GM19035 (cell line): ENCODE measurements around the gene PARD6B.
"Not testable (repeated sequence)": the region's sequence is repeated elsewhere in the genome, so short reads cannot be mapped to it uniquely, and the experiment has no call there.

ENCODE experiments used
- ATAC-seq: cut with Tn5 transposase; IDR thresholded peaks from one replicate; pipeline ENCODE4 v1.9.1; 2021; ENCODE audit not compliant: unreplicated experiment

PARD6B gene

DNA sequence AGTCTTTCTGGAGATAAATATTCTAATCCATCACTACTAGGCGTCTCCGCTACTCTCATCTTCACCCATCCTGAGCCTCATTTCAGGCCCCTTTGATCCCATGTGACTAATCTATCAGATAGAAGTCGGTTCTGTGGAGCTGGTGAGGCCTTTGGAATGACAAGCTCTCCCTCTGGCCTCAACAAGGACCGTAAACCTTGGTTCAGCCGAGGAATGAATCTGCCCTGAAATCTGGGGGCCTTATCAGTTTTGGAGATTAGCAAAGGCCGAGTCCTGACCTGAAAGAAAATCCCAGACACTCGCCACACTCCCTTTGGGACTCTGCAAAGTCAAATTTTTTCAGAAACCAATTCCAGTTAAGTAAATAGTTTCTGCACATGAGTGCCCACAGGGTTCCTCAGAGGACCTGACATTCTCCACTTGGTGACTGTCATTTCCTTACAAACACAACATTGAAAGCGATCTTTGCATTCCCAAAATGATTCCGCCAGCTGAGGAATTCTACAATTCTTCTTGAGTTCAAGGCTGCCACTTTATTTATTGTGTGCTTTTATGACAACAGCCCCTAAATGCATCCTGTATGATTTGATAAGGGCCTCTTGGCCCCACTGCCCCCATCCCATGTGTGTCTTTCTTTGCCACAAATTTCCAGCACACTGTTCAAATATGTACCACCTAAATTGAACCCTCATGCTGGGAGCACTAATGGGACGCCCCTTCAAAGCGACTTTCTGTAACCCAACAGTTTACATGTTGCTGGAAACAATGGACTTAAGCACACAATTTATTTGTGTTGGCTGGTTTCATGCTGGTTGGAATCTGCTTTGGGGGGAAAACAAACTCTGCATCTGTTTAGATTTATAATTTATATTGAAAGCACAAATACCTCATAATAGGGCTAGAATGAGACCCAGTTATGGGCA is 30.1 kb upstream of the PARD6B start:
- ATAC-seq = no peak

DNA sequence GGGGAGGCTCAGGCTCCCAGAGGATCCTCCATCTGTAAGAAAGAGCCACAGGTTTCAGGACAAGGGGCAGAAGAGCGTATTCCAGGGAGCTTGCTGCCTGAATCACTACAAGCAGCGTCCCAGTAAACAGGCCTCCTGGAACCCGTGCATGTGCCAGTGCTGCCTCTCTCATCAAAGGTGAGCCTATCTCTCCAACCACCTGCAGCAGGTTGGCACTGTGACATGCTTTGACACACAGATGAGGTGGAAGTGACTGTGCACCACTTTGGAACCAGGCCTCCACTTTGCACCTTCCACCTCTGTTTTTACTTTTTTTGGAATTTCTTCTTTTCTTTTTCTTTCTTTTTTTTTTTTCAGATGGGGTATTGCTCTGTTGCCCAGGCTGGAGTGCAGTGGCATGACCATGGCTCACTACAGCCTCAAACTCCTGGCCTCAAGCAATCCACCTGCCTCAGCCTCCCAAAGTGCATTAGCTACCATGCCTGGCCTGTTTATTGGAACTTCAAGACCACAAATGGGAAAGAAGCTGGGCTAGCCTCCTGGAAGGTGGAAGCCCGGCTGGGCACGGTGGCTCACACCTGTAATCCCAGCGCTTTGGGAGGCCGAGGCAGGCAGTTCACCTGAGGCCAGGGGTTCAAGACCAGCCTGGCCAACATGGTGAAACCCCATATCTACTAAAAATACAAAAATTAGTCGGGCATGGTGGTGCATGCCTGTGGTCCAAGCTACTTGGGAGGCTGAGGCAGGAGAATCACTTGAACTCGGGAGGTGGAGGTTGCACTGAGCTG is 27.5 kb upstream of the PARD6B start:
- ATAC-seq = not testable (repeated sequence)

GRCh38 chr20:50704514-50704913 is 26.9 kb upstream of the PARD6B start:
- no peak for ATAC-seq

DNA sequence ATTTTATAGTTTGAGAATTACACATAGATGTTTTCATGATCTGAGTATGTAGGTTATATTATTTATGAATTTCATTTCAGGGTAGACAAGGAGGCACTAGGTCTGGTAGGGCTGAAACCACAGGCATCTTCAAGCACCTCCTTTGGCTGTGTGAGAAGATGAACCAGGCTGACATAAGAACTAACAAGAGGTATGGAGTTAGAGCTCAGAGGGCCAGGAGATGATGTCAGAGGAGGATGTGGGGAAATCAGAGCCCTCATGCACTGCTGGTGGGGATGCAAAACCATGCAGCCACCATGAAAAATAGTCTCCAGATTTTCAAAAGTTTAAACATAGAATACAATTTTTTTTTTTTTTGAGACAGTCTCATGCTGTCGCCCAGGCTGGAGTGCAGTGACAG is 26.4 kb upstream of the PARD6B start:
- ATAC-seq = no peak

DNA sequence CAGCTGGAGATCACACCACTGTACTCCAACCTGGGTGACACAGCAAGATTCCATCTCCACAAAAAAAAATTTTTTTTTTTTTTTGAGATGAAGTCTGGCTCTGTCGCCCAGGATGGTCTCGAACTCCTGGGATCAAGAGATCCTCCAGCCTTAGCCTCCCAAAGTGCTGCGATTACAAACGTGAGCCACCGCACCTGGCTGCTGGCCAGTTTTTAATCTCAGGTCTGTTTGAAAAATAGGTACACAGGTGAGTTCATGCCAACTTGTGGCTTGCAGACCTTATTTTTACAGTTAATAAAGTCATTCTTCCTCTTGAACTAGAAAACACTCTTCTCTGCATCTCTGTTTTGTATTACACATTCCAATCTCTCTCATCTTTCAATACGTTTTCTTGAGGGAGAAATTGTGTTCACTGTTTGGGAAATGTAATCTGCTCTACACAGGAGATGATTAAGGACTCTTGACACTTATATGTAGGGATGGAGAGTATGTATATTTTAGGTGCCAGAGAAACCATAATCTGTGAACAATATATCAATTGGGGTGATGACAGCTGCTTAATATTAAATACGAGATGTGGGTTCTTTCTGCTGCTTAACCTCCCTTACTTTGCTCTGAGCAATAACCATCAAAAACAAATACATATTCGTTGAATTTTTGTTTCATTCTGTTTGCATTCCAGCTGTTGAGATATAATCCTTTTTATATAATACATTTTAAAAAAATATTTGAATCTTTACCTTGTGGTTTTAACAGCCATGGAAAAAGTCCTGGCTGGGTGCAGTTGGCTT is 22.3 kb upstream of the PARD6B start:
- no peak for ATAC-seq

DNA sequence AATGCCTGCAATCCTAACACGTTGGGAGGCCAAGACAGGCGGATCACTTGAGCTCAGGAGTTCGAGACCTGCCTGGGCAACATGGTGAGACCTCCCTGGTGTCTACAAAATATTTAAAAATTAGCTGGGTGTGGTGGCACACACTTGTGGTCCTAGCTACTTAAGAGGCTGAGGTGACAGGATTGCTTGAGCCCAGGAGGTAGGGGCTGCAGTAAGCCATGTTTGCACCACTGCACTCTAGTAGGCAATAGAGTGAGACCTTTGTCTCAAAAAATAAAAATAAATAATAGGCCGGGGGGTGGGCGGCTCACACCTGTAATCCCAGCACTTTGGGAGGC is 21.8 kb upstream of the PARD6B start:
- no peak for ATAC-seq

DNA sequence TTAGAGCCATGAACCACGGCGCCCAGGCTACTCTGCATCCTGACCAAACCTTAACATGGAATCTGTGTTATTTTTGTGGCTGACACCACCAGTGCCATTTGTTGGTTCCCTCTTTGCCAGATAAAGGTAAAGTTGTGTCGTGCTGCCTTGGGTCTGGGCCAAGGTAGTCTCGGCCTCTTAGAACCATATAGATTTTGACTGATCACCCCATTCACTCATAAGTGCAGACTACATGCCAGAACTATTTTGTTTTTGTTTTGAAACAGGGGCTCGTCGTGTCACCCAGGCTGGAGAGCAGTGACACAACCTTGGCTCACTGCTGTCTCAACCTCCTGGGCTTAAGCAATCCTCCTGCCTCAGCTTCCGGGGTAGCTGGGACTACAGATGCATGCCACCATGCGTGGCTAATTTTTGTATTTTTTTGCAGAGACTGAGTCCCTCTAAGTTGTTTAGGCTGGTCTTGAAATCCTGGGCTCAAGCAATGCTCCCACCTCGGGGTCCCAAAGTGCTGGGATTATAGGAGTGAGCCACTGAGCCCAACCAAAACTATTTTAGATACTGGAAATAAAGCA is 20.8 kb upstream of the PARD6B start:
- no peak for ATAC-seq

DNA sequence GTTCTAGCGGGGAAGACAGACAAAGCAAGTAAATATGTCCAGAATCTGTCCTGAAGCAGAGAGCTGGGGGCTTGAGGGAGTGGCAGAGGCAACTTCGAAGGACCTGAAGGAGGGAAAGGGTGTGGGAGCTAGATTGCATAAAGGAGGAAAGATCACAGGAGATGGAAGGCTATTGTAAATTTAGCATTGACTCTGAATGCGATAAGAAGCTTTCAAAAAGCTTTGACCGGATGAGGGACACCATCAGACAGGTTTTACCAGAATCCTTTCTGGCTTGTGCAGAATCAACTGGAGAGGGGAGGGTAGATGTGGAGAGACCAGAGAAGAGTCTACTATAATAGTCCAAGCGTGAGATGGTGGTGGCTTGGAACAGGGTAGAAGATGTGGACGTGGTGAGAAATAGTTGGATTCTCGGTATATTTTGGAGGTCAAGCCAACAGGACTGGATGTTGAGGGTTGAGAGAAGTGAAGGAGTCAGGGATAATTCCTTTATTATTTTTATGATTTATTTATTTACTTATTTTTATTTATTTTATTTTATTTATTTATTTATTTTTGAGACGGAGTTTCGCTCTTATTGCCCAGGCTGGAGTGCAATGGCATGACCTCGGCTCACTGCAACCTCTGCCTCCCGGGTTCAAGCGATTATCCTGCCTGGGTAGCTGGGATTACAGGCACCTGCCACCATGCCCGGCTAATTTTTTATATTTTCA is 20.1 kb upstream of the PARD6B start:
- ATAC-seq = no peak

DNA sequence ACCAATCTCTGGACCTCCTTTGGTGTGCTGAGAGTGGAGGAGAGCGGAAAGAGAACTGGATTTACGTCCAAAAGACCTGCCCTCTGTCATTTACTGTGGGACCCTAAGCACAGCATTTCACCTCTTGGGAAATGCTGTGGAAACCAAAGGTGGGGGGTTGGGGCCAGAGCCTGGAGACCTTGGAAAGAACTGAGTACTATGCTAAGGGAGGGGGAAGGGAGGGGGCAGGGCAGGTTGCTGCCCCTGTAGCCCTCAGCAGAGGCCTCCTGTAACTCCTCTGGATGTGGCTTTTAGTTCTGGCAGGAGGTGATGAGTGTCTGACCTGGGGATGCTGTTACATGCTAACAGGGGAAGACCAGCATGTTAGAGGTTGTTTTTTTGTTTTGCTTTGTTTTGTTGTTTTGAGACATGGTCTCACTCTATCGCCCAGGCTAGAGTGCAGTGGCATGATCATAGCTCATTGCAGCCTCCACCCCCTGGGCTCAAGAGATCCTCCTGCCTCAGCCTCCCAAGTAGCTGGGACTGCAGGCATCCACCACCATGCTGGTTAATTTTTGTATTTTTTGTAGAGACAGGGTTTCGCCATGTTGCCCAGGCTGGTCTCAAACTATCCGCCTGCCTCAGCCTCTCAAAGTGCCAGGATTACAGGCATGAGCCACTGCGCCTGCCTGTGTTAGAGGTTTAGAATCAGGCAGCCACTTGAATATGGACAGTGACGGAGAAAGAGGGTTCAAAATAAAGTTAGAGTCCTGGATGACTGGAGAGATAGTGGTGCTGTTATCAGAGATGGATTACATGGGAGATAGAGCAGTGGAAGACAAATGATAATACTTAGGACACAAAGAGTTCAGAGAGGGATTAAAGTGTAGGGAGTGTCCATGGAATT is 18.4 kb upstream of the PARD6B start:
- no peak for ATAC-seq

DNA sequence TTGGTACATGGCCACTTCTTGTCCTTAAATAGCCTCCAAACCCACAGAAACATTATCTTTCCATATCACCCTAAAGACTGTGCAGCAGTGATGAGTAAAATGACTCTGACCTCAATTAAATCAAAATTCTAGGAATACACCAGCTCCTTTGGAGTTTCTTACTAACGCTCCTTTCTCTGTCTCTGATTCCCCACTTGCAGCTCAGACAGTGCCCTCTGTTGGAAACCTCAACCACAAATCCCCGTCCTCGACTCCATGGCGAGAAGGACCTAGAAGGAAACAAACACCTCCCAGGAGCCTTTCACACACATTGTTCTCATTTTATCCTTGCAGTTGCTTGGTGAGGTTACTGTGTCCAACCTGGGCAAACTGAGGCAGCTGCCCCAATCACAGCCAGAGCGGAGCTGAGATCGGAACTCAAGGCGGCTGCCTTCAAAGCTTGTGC is 17.7 kb upstream of the PARD6B start:
- no peak for ATAC-seq

DNA sequence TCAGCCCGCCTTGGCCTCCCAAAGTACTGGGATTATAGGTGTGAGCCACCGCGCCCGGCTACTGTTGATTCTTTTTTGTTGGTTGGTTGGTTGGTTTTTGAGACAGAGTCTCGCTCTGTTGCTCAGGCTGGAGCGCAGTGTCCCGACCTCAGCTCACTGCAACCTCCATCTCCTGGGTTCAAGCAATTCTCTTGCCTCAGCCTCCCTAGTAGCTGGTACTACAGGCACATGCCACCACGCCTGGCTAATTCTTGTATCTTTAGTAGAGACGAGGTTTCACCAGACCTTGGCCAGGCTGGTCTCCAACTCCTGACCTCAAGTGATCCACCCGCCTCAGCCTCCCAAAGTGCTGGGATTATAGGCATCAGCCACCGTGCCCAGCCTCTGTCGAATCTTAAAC is 17.0 kb upstream of the PARD6B start:
- ATAC-seq = not testable (repeated sequence)

- no peak for ATAC-seq
Measured at GRCh38 chr20:50715694-50716093, 15.7 kb upstream of the PARD6B start.

DNA sequence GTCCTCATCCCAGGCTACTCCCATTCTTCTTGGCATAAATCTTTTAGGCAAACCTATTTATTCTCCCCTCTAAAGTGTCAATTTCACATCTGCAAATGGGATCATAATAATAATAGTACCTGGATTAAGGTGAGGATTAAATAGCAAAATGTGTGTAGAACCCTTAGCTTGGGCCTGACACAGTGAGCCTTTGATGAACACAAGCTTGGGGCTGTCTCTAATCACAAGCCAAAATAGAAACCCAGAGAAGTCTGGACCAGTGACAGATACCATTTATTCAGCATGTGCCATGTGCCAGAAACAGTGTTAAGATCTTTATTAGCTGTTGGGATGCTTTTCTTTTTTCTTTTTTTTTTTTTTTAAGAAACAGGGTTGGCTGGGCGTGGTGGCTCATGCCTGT is 14.9 kb upstream of the PARD6B start:
- no peak for ATAC-seq

DNA sequence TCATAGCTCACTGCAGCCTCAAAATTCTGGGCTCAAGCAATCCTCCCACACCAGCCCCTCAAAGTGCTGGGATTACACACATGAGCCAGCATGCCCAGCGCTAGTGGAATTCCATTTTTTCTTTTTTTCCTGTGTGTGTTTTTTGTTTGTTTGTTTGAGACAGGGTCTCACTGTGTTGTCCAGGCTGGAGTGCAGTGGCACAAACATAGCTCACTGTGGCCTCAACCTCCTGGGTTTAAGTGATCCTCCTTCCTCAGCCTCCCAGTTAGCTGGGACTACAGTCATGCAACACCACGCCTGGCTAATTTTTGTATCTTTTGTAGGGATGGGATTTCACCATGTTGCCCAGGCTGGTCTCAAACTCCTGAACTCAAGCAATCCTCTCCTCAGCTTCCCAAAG is 14.1 kb upstream of the PARD6B start:
- ATAC-seq = no peak

DNA sequence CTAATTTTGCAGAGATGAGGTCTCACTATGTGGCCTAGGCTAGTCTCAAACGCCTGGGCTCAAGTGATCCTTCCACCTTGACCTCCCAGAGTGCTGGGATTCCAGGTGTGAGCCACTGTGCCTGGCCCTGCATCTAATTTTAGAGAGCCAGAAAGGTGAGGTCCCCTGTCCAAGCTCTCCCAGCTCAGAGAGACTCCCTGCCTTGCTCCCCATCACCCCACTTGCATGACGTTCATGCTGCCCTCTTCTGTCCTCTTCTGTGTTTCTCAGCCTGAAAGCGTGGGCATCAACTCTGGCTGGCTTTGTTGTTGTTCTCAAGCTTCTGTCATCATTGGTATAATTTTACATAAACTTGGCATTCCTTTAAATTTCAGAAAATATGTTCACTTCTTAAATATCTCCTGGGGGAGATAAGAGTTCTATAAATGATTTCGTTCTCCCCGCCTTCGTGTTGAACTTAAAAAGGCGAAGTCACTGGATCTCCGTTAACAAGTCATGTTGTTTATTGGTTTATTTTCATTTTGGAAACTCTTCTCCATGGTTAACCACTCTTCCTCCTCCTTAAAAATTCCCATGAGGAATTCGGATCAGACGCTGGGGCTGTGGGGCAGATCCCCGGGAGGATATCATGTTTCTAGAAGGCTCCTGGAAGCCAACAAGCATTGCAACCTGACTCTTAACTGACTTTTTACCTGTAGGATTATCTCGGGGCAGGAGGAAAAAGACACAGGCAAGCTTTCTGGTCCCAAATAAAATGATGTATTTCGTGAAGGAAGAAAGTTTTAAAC is 13.2 kb upstream of the PARD6B start:
- no peak for ATAC-seq

DNA sequence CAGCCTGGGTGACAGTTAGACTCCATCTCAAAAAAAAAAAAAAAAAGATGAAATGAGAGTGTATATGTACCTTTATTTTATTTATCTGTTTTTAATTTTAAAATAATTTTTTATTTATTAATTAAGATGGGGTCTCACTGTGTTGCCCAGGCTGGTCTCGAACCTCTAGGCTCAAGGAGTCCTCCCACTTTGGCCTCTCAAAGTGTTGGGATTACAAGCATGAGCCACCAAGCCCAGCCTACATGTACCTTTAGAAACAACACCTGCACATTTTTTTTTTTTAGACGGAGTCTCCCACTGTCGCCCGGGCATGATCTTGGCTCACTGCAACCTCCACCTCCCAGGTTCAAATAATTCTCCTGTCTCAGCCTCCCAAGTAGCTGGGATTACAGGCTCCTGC is 12.1 kb upstream of the PARD6B start:
- no peak for ATAC-seq

- ATAC-seq = no peak
Measured at GRCh38 chr20:50720026-50720425, 11.4 kb upstream of the PARD6B start.

- no peak for ATAC-seq
Measured at GRCh38 chr20:50720582-50720981, 10.8 kb upstream of the PARD6B start.

- no peak for ATAC-seq
Measured at GRCh38 chr20:50721881-50722281, 9.5 kb upstream of the PARD6B start.
